ENCODE results near the gene TRANK1.

TRANK1 gene

GRCh38 chr3:36796881-36797280 lies 148.0 kb downstream of the TRANK1 start:
- DNase-seq: peak; percentile 24

- no peak for DNase-seq
Observed at GRCh38 chr3:36796161-36796560, 148.7 kb downstream of the TRANK1 start.

GRCh38 chr3:36795622-36796021 lies 149.2 kb downstream of the TRANK1 start:
- DNase-seq: no peak

GRCh38 chr3:36792342-36792741 lies 152.5 kb downstream of the TRANK1 start:
- DNase-seq: peak; percentile 26

GRCh38 chr3:36790765-36791164 lies 154.1 kb downstream of the TRANK1 start:
- DNase-seq: no peak

GRCh38 chr3:36786921-36787890 lies 157.6 kb downstream of the TRANK1 start:
- no peak for DNase-seq

GRCh38 chr3:36784138-36784635 lies 160.7 kb downstream of the TRANK1 start:
- peak; percentile 25 for DNase-seq

- DNase-seq: no peak
Observed at GRCh38 chr3:36777424-36778218, 167.2 kb downstream of the TRANK1 start.
